BJ (cell line): Measurements from ENCODE around the gene SLC6A9. TPM values are rescaled to one million over a fixed set of nuclear protein-coding genes. Genes with fewer than 3 reads are reported as not detected.
A peak's percentile ranks its signal among the peaks of the same experiment; 100 is the strongest.

Source experiments
- CTCF ChIA-PET: fragments of 350-600 bp; formaldehyde crosslinking; extraction: SDS; loops from one replicate; lab custom pipeline; 2021; ENCODE audit warnings: antibody characterized with exemption, inconsistent platforms; lab: Yijun Ruan, JAX
- POLR2A ChIA-PET: fragments of 300-600 bp; sonication (Branson Sonifier 250); formaldehyde crosslinking; extraction: SDS; loops from one replicate; lab custom pipeline; 2021; ENCODE audit warnings: antibody characterized with exemption; lab: Charles Lee
- DNase-seq: peaks from one replicate; pipeline ENCODE4 v3.0.0-alpha.2; 2011; ENCODE audit warnings: low read depth
- H3K27me3 ChIP-seq: 2 replicates; pipeline ENCODE4 v1.6.0; 2011; ENCODE audit warnings: low read length; ENCODE audit not compliant: control insufficient read depth, insufficient read depth
- H3K36me3 ChIP-seq: 2 replicates; pipeline ENCODE4 v1.5.1; 2011; ENCODE audit warnings: low read length; ENCODE audit not compliant: control insufficient read depth, insufficient read depth
- H3K4me3 ChIP-seq: 2 replicates; pipeline ENCODE4 v1.5.1; 2011; ENCODE audit warnings: low read depth, mild to moderate bottlenecking, control low read depth, low read length
- polyA plus RNA-seq: library from polyadenylated mRNA; depleted of rRNA; stranded (reverse); fragments of >200 nt; gene quantifications from 2 replicates; pipeline ENCODE4 v1.2.3, GENCODE V29; 2011
- TF ChIP-seq, protein P1 (sequence below): IDR thresholded peaks from 2 replicates; pipeline ENCODE4 v1.5.1; 2011; ENCODE audit warnings: low read depth, mild to moderate bottlenecking, control low read depth, inconsistent platforms, low read length, moderate library complexity; ENCODE audit not compliant: insufficient read depth

SLC6A9 gene
- polyA plus RNA-seq, 1 experiment, result 53.9 TPM

DNA sequence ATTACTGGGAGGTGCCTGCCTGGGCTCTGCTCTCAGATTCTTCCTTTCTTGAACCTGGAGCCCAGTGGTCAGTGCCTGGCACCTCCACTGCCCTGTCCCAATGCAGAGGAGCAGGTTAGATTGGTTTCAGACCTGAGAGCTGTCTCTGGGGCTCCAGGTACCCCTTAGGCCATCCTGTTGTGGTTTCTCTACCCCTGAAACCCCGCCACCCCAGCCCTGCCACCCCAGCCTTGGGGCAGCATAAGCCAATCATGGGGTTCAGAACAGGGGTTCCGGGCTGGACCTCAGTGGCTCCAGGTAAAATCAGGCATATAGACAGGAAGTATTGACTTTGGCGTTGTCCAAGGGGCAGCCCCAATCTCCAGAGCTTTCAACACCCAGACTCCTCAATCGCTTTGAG, 3.2 kb upstream of the SLC6A9 start:
- ChIA-PET POLR2A (no interaction called here), CTCF (interaction anchor here (1.0 to 5.5 kb wide), 6 partner anchors 10 to 270 kb away, joined by 3 to 96 read pairs (median 8); no protein-coding TSS in a partner anchor)
- Histone ChIP-seq H3K27me3 (no peaks in the 10 kb centered on the region), H3K4me3 (no peak overlapping the region), H3K36me3 (no peaks in the 10 kb centered on the region)
- TF ChIP-seq, protein P1, sequence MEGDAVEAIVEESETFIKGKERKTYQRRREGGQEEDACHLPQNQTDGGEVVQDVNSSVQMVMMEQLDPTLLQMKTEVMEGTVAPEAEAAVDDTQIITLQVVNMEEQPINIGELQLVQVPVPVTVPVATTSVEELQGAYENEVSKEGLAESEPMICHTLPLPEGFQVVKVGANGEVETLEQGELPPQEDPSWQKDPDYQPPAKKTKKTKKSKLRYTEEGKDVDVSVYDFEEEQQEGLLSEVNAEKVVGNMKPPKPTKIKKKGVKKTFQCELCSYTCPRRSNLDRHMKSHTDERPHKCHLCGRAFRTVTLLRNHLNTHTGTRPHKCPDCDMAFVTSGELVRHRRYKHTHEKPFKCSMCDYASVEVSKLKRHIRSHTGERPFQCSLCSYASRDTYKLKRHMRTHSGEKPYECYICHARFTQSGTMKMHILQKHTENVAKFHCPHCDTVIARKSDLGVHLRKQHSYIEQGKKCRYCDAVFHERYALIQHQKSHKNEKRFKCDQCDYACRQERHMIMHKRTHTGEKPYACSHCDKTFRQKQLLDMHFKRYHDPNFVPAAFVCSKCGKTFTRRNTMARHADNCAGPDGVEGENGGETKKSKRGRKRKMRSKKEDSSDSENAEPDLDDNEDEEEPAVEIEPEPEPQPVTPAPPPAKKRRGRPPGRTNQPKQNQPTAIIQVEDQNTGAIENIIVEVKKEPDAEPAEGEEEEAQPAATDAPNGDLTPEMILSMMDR, result no peak
- DNase-seq, result no peak

DNA sequence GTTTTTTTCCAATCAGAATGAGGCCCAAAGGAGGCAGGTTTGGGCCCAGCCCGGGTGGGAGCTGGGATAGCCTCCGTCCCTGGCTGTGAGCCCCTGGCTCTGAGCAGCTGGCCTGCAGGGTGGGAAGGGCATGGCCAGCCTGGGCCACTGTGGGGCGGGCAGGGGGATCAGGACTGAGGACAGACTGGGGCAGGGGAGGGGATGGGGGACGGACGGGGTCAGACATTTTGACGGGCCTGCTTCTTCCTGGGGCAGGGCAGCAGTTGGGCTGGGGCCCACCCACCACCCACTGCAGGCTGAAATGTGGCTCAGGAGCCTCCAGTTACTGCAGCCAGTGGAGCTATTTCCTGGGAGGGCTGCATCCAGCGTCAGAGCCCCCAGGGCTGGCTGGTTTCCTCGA, 2.5 kb upstream of the SLC6A9 start:
- TF ChIP-seq, protein P1, result no peak
- CTCF ChIA-PET, result interaction anchor here (1.0 to 5.5 kb wide), 5 partner anchors 10 to 99 kb away, joined by 3 to 96 read pairs (median 13); no protein-coding TSS in a partner anchor
- POLR2A ChIA-PET, result no interaction called here
- Histone ChIP-seq H3K36me3 (no peaks in the 10 kb centered on the region), H3K4me3 (no peak overlapping the region), H3K27me3 (no peaks in the 10 kb centered on the region)
- DNase-seq, result no peak

DNA sequence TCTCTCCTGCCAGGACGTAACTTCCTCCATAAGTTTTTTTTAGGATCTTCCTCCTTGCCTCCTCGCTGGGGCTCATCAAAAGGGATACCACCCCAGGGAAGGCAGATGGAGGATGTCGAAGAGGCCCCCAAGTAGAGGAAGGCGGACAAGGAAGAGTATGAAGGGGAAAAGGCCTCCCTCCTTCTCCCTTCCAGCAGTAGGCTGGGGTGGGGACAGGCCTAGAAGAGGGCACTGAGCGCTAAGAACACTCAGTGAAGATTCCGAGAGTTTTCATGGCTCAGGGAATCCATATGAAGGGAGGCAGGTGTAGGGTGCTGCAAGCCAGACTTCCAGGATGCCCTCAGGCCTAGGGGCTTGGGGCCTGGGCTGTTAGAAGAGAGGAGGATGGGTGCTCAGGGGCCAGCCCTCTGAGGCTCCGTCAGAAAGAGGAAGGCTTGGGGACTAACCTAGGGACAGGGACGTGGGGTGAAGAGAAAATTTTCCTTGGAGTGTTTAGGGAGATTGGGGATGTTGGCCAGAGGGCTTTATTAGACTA, 1.8 kb upstream of the SLC6A9 start:
- CTCF ChIA-PET, result interaction anchor here (1.4 to 5.5 kb wide), 4 partner anchors 14 to 98 kb away, joined by 3 to 96 read pairs (median 31); no protein-coding TSS in a partner anchor
- Histone ChIP-seq H3K36me3 (0 out of 2 replicates have a peak, but pooled peaks cover under 1% of the 10 kb centered on the region), H3K27me3 (no peaks in the 10 kb centered on the region), H3K4me3 (no peak overlapping the region)
- TF ChIP-seq, protein P1, result no peak
- POLR2A ChIA-PET, result no interaction called here
- DNase-seq, result no peak

DNA sequence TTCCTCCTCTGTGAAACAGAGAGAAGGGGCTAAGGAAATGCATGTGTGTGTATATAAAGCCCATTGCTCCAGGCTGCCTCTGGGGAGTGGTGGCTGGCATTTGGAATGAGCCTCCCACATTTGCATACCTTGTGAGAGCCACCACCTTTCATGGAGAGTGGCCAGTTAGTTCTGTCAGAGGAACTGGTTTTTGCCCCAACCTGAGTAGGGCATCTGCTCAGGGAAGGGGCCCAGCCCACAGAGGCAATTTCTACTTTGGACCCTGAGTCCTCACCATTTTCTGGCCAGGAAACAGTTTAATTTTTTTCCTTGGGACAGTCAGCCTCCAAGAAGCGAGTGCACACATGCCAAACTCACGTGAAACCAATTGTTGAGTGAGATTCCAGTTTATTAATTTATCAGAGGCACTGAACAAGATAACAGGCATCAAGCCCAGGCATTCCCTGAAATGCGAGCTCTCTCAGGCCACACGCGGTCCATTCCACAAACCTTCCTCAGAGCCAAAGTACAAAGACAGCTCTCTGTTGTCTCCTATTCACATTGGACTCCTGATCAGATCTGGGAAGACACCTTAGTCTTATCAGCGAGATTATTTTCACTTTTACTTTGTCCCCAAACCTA, 1.0 kb upstream of the SLC6A9 start:
- ChIA-PET POLR2A (no interaction called here), CTCF (interaction anchor here (1.1 to 6.6 kb wide), 3 partner anchors 15 to 563 kb away, joined by 3 to 49 read pairs (median 41); no protein-coding TSS in a partner anchor)
- Histone ChIP-seq H3K27me3 (no peaks in the 10 kb centered on the region), H3K36me3 (0 out of 2 replicates have a peak, but pooled peaks cover 2% of the 10 kb centered on the region), H3K4me3 (no peak overlapping the region)
- DNase-seq, result no peak
- TF ChIP-seq, protein P1, result no peak

DNA sequence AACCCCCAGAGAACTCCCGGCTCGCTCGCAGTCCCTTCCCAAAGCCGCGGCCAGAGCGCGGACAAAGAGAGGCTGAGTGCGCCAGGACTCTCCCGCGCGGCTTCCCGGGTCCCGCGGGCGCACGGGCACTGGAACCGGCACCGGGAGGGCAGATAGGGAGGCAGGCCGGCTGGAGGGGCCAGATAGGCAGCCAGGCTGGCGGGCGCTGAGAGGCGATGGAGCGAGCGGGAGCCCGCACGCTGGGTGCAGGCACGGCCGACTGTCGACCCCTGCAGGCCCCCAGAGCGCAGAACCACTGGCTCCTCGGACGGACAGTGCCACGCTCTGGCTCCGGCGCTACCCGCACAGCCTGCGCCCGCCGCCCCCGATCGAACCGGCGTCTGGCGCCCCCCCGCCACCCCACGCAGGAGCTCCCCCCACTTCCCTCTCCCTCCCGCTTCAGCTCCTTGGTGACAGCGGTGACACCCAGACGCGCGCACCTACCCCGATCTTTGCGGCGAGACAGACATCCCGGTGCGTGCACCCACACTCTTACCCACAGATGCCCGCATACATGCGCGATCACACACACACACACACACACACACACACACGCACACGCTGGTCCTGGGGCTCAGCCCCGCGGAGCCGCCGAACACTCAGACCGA, 534 bp downstream of the SLC6A9 start:
- POLR2A ChIA-PET, result no interaction called here
- TF ChIP-seq, protein P1, result peak; percentile 33
- DNase-seq, result no peak
- 0 out of 2 replicates have a peak, but pooled peaks cover 2% of the 10 kb centered on the region for H3K36me3 ChIP-seq
- CTCF ChIA-PET, result interaction anchor here (0.7 to 6.6 kb wide), 7 partner anchors 17 to 267 kb away, joined by 3 to 41 read pairs (median 5); partner anchors contain the start of gene DMAP1
- H3K4me3 ChIP-seq, result peak overlapping the region; percentile 97
- H3K27me3 ChIP-seq, result no peaks in the 10 kb centered on the region
